H9 (cell line): Measurements from ENCODE around the gene GPX7. TPM values are rescaled to one million over a fixed set of nuclear protein-coding genes. Genes with fewer than 3 reads are reported as not detected.

ENCODE experiments used
- DNase-seq: peaks from one replicate; pipeline ENCODE4 v3.0.0-alpha.2; 2017
- H2AFZ ChIP-seq: one replicate; pipeline ENCODE4 v1.6.1; 2013; ENCODE audit warnings: mild to moderate bottlenecking, low read length, control low read depth, moderate library complexity
- H2AK5ac ChIP-seq: 2 replicates; pipeline ENCODE4 v1.6.1; 2013; ENCODE audit warnings: low read length, control low read depth, mixed read lengths; ENCODE audit not compliant: insufficient read length
- H2BK120ac ChIP-seq: one replicate; pipeline ENCODE4 v1.6.1; 2013; ENCODE audit warnings: low read depth, mild to moderate bottlenecking, low read length, control low read depth, inconsistent platforms; ENCODE audit not compliant: poor library complexity, severe bottlenecking
- H2BK12ac ChIP-seq: 2 replicates; pipeline ENCODE4 v1.6.1; 2013; ENCODE audit warnings: low read length, control low read depth, mixed read lengths, low read depth; ENCODE audit not compliant: insufficient read length
- H2BK15ac ChIP-seq: 2 replicates; pipeline ENCODE4 v1.6.1; 2013; ENCODE audit warnings: low read depth, low read length, control low read depth
- H2BK20ac ChIP-seq: one replicate; pipeline ENCODE4 v1.6.1; 2013; ENCODE audit warnings: low read depth, mild to moderate bottlenecking, low read length, control low read depth, inconsistent platforms; ENCODE audit not compliant: poor library complexity, severe bottlenecking
- H2BK5ac ChIP-seq: 2 replicates; pipeline ENCODE4 v1.6.1; 2013; ENCODE audit warnings: low read length, control low read depth, mixed read lengths; ENCODE audit not compliant: insufficient read length
- H3K14ac ChIP-seq: 2 replicates; pipeline ENCODE4 v1.6.1; 2013; ENCODE audit warnings: low read length, control low read depth; ENCODE audit not compliant: insufficient read depth
- H3K18ac ChIP-seq: 2 replicates; pipeline ENCODE4 v1.6.1; 2013; ENCODE audit warnings: low read depth, mild to moderate bottlenecking, mixed read lengths, low read length, control low read depth; ENCODE audit not compliant: insufficient read length
- H3K23ac ChIP-seq: 2 replicates; pipeline ENCODE4 v1.6.1; 2013; ENCODE audit warnings: low read length, control low read depth, mixed read lengths, low read depth; ENCODE audit not compliant: insufficient read length
- H3K23me2 ChIP-seq: 2 replicates; pipeline ENCODE4 v1.6.1; 2013; ENCODE audit warnings: low read depth, mild to moderate bottlenecking, mixed read lengths, low read length, control low read depth; ENCODE audit not compliant: insufficient read length, poor library complexity, severe bottlenecking
- H3K27ac ChIP-seq: 2 replicates; pipeline ENCODE4 v1.5.1; 2013; ENCODE audit warnings: low read length, control low read depth, mixed read lengths, low read depth; ENCODE audit not compliant: insufficient read length
- H3K27me3 ChIP-seq: 2 replicates; pipeline ENCODE4 v1.6.1; 2013; ENCODE audit warnings: low read length, control low read depth, inconsistent platforms; ENCODE audit not compliant: insufficient read depth
- H3K4ac ChIP-seq: 2 replicates; pipeline ENCODE4 v1.6.1; 2013; ENCODE audit warnings: low read depth, mild to moderate bottlenecking, control low read depth, inconsistent platforms, low read length, moderate library complexity
- H3K4me1 ChIP-seq: 2 replicates; pipeline ENCODE4 v1.6.1; 2013; ENCODE audit warnings: low read length, control low read depth, inconsistent platforms; ENCODE audit not compliant: insufficient read depth
- H3K4me2 ChIP-seq: 2 replicates; pipeline ENCODE4 v1.6.1; 2013; ENCODE audit warnings: low read length, control low read depth, mixed read lengths; ENCODE audit not compliant: insufficient read length, insufficient read depth
- H3K56ac ChIP-seq: 2 replicates; pipeline ENCODE4 v1.6.1; 2013; ENCODE audit warnings: low read depth, mild to moderate bottlenecking, mixed read lengths, low read length, control low read depth; ENCODE audit not compliant: insufficient read length
- H3K79me1 ChIP-seq: 2 replicates; pipeline ENCODE4 v1.6.1; 2013; ENCODE audit warnings: low read depth, mild to moderate bottlenecking, moderate library complexity, low read length, control low read depth, inconsistent platforms; ENCODE audit not compliant: insufficient read depth, poor library complexity, severe bottlenecking
- H3K79me2 ChIP-seq: 2 replicates; pipeline ENCODE4 v1.6.1; 2013; ENCODE audit warnings: low read length, control low read depth, inconsistent platforms; ENCODE audit not compliant: insufficient read depth
- H3K9ac ChIP-seq: 2 replicates; pipeline ENCODE4 v1.6.1; 2013; ENCODE audit warnings: low read length, control low read depth, mixed read lengths; ENCODE audit not compliant: insufficient read length; ENCODE audit errors: extremely low read depth
- H3K9me3 ChIP-seq: one replicate; pipeline ENCODE4 v1.6.1; 2013; ENCODE audit warnings: low read depth, low read length, inconsistent platforms; ENCODE audit not compliant: control insufficient read depth
- H3T11ph ChIP-seq: one replicate; pipeline ENCODE4 v1.6.1; 2013; ENCODE audit warnings: mild to moderate bottlenecking, low read length, control low read depth, inconsistent platforms
- H4K20me1 ChIP-seq: one replicate; pipeline ENCODE4 v1.6.1; 2013; ENCODE audit not compliant: control insufficient read depth, insufficient read length, insufficient read depth
- H4K5ac ChIP-seq: 2 replicates; pipeline ENCODE4 v1.6.1; 2013; ENCODE audit warnings: low read depth, mild to moderate bottlenecking, mixed read lengths, low read length, control low read depth; ENCODE audit not compliant: insufficient read length
- H4K8ac ChIP-seq: replicated peaks from 2 replicates; pipeline ENCODE4 v1.6.1; 2013; ENCODE audit warnings: low read length, control low read depth, mixed read lengths, low read depth; ENCODE audit not compliant: insufficient read length
- H4K91ac ChIP-seq: 2 replicates; pipeline ENCODE4 v1.6.1; 2013; ENCODE audit warnings: low read depth, mild to moderate bottlenecking, moderate library complexity, mixed read lengths, low read length, control low read depth; ENCODE audit not compliant: insufficient read length
- H3K27ac Mint-ChIP-seq, 3 experiments: 2 replicates in 2 of 3; 3 replicates in 1 of 3; pipeline ENCODE4 v1.8.0; 2020 to 2021; ENCODE audit warnings: mixed read lengths in 3 of 3, mild to moderate bottlenecking in 1 of 3, moderate library complexity in 1 of 3
- H3K27me3 Mint-ChIP-seq: 2 replicates; pipeline ENCODE4 v1.8.0; 2021; ENCODE audit warnings: low read depth, mild to moderate bottlenecking, moderate library complexity, mixed read lengths
- H3K36me3 Mint-ChIP-seq, 3 experiments: 2 replicates in 2 of 3; 3 replicates in 1 of 3; pipeline ENCODE4 v1.8.0; 2020 to 2021; ENCODE audit warnings: low read depth in 3 of 3, mixed read lengths in 3 of 3; ENCODE audit not compliant: insufficient read depth in 1 of 3
- H3K4me1 Mint-ChIP-seq, 2 experiments: 2 replicates each; pipeline ENCODE4 v1.8.0; 2020; ENCODE audit warnings: mixed read lengths in 2 of 2
- H3K4me3 Mint-ChIP-seq, 2 experiments: 2 replicates in 1 of 2; 3 replicates in 1 of 2; pipeline ENCODE4 v1.8.0; 2020 to 2021; ENCODE audit warnings: mild to moderate bottlenecking in 2 of 2, mixed read lengths in 2 of 2, moderate library complexity in 1 of 2
- H3K9me3 Mint-ChIP-seq, 2 experiments: 2 replicates in 1 of 2; 3 replicates in 1 of 2; pipeline ENCODE4 v1.8.0; 2020; ENCODE audit warnings: mild to moderate bottlenecking in 2 of 2, mixed read lengths in 2 of 2, moderate library complexity in 1 of 2
- WGBS: extraction: QIAGEN DNeasy Blood & Tissue Kit; methylation state at CpG from one replicate; pipeline ENCODE4 v1.1.7; 2013; ENCODE audit warnings: missing lambda C conversion rate, low lambda C conversion rate, mixed read lengths; ENCODE audit not compliant: insufficient read length; ENCODE audit errors: extremely low coverage; 5-methylcytosine and 5-hydroxymethylcytosine counted together
- long read RNA-seq: library from polyadenylated mRNA; unstranded; transcript quantifications from one replicate; pipeline ENCODE4 v2.0.0, GENCODE V29; 2020
- total RNA-seq: library from RNA; stranded (reverse); gene quantifications from 2 replicates; pipeline ENCODE4 v1.2.1, GENCODE V29; 2021
- TF ChIP-seq, protein P1 (sequence below): fragments of 200-600 bp; sonication (generic); conservative IDR thresholded peaks from 3 replicates; pipeline ENCODE4 v1.8.0; 2021; ENCODE audit warnings: antibody characterized with exemption, mild to moderate bottlenecking

GPX7 gene
- total RNA-seq = 12.1 and 12.5 TPM in 2 replicates
- long read RNA-seq, transcript GPX7-201 (3 exons, 1,228 nt) = major isoform, 35 of 39 reads
- long read RNA-seq, partial matches to known transcripts = 0 of 39 reads
- long read RNA-seq, other reads (novel, unspliced or antisense) = 4 of 39 reads

DNA sequence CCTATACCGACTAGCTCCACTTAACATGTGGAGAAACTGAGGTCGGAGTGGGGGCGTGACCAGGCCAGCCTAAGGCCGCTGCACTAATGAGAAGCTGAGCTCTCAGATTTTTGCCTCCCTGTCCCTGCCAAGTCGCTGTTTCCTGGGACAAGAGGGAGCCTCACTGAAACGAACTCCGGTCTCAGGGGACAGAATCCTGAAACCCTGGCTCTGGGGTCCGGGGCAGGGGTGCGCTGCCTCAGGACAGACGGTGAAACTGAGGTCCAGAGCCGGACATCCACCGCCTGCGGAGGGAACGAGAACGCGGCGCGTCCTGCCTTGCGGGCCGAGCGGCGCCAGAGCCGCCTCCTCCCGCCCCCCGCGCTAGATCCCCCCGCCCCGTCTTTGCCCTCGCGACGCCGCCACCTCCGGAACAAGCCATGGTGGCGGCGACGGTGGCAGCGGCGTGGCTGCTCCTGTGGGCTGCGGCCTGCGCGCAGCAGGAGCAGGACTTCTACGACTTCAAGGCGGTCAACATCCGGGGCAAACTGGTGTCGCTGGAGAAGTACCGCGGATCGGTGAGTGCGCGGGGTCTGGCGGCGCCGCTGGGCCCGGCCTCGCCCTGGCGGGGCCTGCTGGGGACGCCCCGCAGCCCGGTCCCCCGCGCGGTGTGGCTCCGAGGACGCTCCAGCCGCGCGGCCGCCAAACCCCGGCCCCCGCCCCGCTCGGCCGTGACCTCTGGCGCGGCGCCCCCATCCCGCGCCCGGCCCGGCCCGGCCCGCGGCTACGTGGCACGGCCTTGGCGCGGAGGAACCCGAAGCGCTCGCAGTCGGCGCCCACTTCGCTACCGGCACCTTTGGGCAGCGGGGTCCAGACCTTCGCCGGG, at the start of gene GPX7:
Gene GPX7, plus strand, starts transcription at position 381 of the 865 bp plus-strand sequence. Its CDS starts 39 bp downstream, at position 420.
- no peaks in the 10 kb centered on the region; a peak in 1 of 7 replicates for H3K36me3 Mint-ChIP-seq
- H3K27ac ChIP-seq = no peak within 1 kb of the TSS
- no peak within 1 kb of the TSS for H2AFZ ChIP-seq
- no peaks in the 10 kb centered on the region for H3K9me3 ChIP-seq
- no peak within 1 kb of the TSS for H2BK20ac ChIP-seq
- no peak within 1 kb of the TSS for H4K8ac ChIP-seq
- H3T11ph ChIP-seq = no peak within 1 kb of the TSS
- H2BK15ac ChIP-seq = no peak within 1 kb of the TSS
- peak within 1 kb of the TSS; percentile 94 for H3K18ac ChIP-seq
- no peak within 1 kb of the TSS for H3K56ac ChIP-seq
- no peak within 1 kb of the TSS for H4K5ac ChIP-seq
- peaks cover 44% of the 10 kb centered on the region for H3K27me3 Mint-ChIP-seq
- peak within 1 kb of the TSS in 1 of 3 experiments; percentile 34; a peak in 2 of 7 replicates for H3K27ac Mint-ChIP-seq
- H3K23me2 ChIP-seq = peaks cover 7% of the 10 kb centered on the region
- TF ChIP-seq, protein P1, sequence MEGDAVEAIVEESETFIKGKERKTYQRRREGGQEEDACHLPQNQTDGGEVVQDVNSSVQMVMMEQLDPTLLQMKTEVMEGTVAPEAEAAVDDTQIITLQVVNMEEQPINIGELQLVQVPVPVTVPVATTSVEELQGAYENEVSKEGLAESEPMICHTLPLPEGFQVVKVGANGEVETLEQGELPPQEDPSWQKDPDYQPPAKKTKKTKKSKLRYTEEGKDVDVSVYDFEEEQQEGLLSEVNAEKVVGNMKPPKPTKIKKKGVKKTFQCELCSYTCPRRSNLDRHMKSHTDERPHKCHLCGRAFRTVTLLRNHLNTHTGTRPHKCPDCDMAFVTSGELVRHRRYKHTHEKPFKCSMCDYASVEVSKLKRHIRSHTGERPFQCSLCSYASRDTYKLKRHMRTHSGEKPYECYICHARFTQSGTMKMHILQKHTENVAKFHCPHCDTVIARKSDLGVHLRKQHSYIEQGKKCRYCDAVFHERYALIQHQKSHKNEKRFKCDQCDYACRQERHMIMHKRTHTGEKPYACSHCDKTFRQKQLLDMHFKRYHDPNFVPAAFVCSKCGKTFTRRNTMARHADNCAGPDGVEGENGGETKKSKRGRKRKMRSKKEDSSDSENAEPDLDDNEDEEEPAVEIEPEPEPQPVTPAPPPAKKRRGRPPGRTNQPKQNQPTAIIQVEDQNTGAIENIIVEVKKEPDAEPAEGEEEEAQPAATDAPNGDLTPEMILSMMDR = no peak
- H3K4me1 ChIP-seq = peaks cover 4% of the 10 kb centered on the region; the same call in 1 of the 2 replicates
- H3K79me2 ChIP-seq = no peaks in the 10 kb centered on the region
- H3K27me3 ChIP-seq = peaks cover 13% of the 10 kb centered on the region; the same call in 1 of the 2 replicates
- DNase-seq = peak; percentile 51
- H3K4me3 Mint-ChIP-seq = peak within 1 kb of the TSS; percentile 64 to 76
- H3K9me3 Mint-ChIP-seq = no peaks in the 10 kb centered on the region
- H3K23ac ChIP-seq = no peak within 1 kb of the TSS
- H3K14ac ChIP-seq = peak within 1 kb of the TSS; percentile 89
- H2AK5ac ChIP-seq = no peak within 1 kb of the TSS
- H3K9ac ChIP-seq = peak within 1 kb of the TSS; percentile 66
- no peak within 1 kb of the TSS for H4K91ac ChIP-seq
- H2BK5ac ChIP-seq = no peak within 1 kb of the TSS
- WGBS = no CpG with 5 or more reads among the region's 97 CpGs
- H4K20me1 ChIP-seq = peaks cover 3% of the 10 kb centered on the region
- H2BK120ac ChIP-seq = no peak within 1 kb of the TSS
- H2BK12ac ChIP-seq = no peak within 1 kb of the TSS
- peaks cover 13 to 16% of the 10 kb centered on the region in 2 experiments for H3K4me1 Mint-ChIP-seq
- H3K4ac ChIP-seq = no peak within 1 kb of the TSS
- H3K79me1 ChIP-seq = no peaks in the 10 kb centered on the region
- peak within 1 kb of the TSS; percentile 59 for H3K4me2 ChIP-seq
